Measurements from ENCODE around the gene COMT.
A peak's percentile ranks its signal among the peaks of the same experiment; 100 is the strongest.

COMT gene

GRCh38 chr22:20014526-20015186 lies 73.1 kb downstream of the COMT start:
- DNase-seq: no peak

GRCh38 chr22:20015187-20015625 lies 73.6 kb downstream of the COMT start:
- DNase-seq: no peak

GRCh38 chr22:20015971-20016733 lies 74.6 kb downstream of the COMT start:
- DNase-seq: no peak

GRCh38 chr22:20016734-20017621 lies 75.4 kb downstream of the COMT start, which contains the start of gene ARVCF:
Gene ARVCF, minus strand, starts transcription at chr22:20016823. Its CDS starts 26,029 bp downstream, at chr22:19990794.
- DNase-seq: peak; percentile 49

GRCh38 chr22:20017622-20017958 lies 76.0 kb downstream of the COMT start:
- DNase-seq: no peak

- no peak for DNase-seq
Measured at GRCh38 chr22:20018001-20018400, 76.4 kb downstream of the COMT start.

Data from SHP77 treated with DMSO at 0.1 percent for 48 hours (cell line).